Ascending aorta (tissue), 2 donors: ENCODE data around the gene CRYGN. TPM values are rescaled to one million over a fixed set of nuclear protein-coding genes. Genes with fewer than 3 reads are reported as not detected.

Experiments
- DNase-seq, 2 donors: peaks; one replicate each; pipeline ENCODE4 v3.0.0-alpha.2; 2019; ENCODE audit warnings: low spot score in 2 of 2
- H3K27ac ChIP-seq, 2 donors: fragments of 200-600 bp; sonication (generic); one replicate each; pipeline ENCODE4 v1.5.1; 2016 to 2017; ENCODE audit warnings: mild to moderate bottlenecking in 1 of 2
- H3K27me3 ChIP-seq: fragments of 200-600 bp; sonication (generic); one replicate; pipeline ENCODE4 v1.5.1; 2017
- H3K36me3 ChIP-seq, 2 donors: fragments of 200-600 bp; sonication (generic); one replicate each; pipeline ENCODE4 v1.5.1; 2016
- H3K4me1 ChIP-seq, 2 donors: fragments of 200-600 bp; sonication (generic); one replicate each; pipeline ENCODE4 v1.5.1; 2016 to 2017; ENCODE audit warnings: mild to moderate bottlenecking in 1 of 2
- H3K4me3 ChIP-seq, 2 donors: fragments of 200-600 bp; sonication (generic); one replicate each; pipeline ENCODE4 v1.5.1; 2016 to 2017; ENCODE audit warnings: mild to moderate bottlenecking in 1 of 2
- H3K9me3 ChIP-seq, 2 donors: fragments of 200-600 bp; sonication (generic); one replicate each; pipeline ENCODE4 v1.5.1; 2016
- CTCF ChIP-seq, 3 experiments: fragments of 200-600 bp in 2 of 3; fragments of 450-650 bp in 1 of 3; sonication (generic) in 2 of 3; IDR thresholded peaks; one replicate each; pipeline ENCODE4 v1.5.1; 2016 to 2019; ENCODE audit warnings: antibody characterized with exemption in 3 of 3, mild to moderate bottlenecking in 1 of 3, moderate library complexity in 1 of 3
- intact Hi-C: fragments of 100-400 bp; cut with DNase I; formaldehyde crosslinking; loops from one replicate; pipeline ENCODE4 v1.15.1; 2023
- total RNA-seq: library from RNA; depleted of rRNA; stranded (reverse); fragments of >200 nt; gene quantifications from one replicate; pipeline ENCODE4 v1.1.0, GENCODE V29; 2016

The CRYGN gene
- total RNA-seq, 1 donor from 2014 or later, result not detected

- Histone ChIP-seq H3K9me3 (no peaks in the 10 kb centered on the region), H3K27ac (peak overlapping the region in 1 of 2 donors; percentile 3), H3K4me3 (peak overlapping the region; percentile 39 to 65), H3K36me3 (peaks cover 11 to 22% of the 10 kb centered on the region in 2 donors), H3K27me3 (no peaks in the 10 kb centered on the region), H3K4me1 (peaks cover 0 to 14% of the 10 kb centered on the region in 2 donors)
- intact Hi-C loops, result no loop called here
- TF ChIP-seq CTCF (IDR thresholded peaks at IDR 0.05), result no peak
- no peak for DNase-seq
Measured at GRCh38 chr7:151381348-151382078, 58.4 kb downstream of the CRYGN start.

DNA sequence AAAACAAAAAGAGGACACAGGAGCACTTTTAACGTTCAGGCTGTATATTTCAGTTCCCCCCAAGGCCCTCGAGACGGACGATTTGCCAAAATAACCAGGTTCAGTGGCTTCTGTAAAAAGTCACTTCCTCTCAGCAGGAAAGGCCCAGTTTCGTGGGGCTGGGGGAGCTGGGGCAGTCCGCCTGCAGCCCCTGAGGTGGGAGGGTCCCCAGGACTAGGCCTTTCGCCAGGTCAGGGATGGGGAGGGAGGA is 58.9 kb downstream of the CRYGN start:
- H3K36me3 ChIP-seq, result peaks cover 16 to 27% of the 10 kb centered on the region in 2 donors
- no peak for DNase-seq
- H3K4me3 ChIP-seq, result peak overlapping the region; percentile 39 to 65
- peak overlapping the region in 1 of 2 donors; percentile 3 for H3K27ac ChIP-seq
- intact Hi-C loops, result no loop called here
- H3K9me3 ChIP-seq, result no peaks in the 10 kb centered on the region
- no peaks in the 10 kb centered on the region for H3K27me3 ChIP-seq
- H3K4me1 ChIP-seq, result peaks cover 0 to 10% of the 10 kb centered on the region in 2 donors
- no peak for TF ChIP-seq CTCF (IDR thresholded peaks at IDR 0.05)

GRCh38 chr7:151380199-151381097 is 59.5 kb downstream of the CRYGN start:
- H3K27me3 ChIP-seq, result no peaks in the 10 kb centered on the region
- no peak overlapping the region for H3K4me3 ChIP-seq
- H3K4me1 ChIP-seq, result peaks cover 0 to 6% of the 10 kb centered on the region in 2 donors
- no peak for DNase-seq
- intact Hi-C loops, result no loop called here
- no peak overlapping the region for H3K27ac ChIP-seq
- H3K36me3 ChIP-seq, result peaks cover 22 to 33% of the 10 kb centered on the region in 2 donors
- no peak for TF ChIP-seq CTCF (IDR thresholded peaks at IDR 0.05)
- no peaks in the 10 kb centered on the region for H3K9me3 ChIP-seq

DNA sequence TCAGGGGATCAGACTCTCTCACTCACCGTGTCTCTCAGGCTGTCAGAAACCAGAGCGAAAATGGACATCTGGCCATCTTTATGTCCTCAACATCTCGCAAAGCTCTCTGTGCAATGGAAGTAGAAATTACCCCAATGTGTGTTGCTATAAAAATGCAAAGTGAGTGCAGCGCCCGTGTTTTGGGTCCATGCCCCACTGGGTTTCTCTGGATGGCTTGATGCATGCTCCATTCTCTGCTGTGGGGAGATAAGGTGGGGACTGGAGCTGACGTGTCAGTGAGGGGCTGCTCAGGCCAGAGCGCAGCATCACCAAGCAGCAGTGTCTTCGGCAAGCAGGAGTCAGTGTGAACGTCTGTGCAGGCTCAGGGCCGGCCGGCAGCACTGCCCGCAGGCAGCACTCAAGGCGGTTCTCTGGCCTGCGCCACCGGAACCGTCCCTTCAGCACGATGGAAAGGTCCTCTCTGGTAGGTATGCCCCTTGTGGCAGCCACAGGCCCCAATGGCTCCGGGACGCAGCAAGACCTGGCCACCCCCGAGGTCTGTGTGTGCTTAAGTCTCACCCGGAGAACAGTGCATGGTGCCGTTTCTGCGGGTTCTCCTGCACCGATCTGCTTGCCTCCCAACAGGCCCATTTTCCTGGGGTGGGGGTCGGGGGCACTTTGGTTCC is 60.3 kb downstream of the CRYGN start:
- TF ChIP-seq CTCF (IDR thresholded peaks at IDR 0.05), result no peak
- DNase-seq, result no peak
- H3K9me3 ChIP-seq, result no peaks in the 10 kb centered on the region
- intact Hi-C loops, result no loop called here
- no peak overlapping the region for H3K4me3 ChIP-seq
- no peak overlapping the region for H3K27ac ChIP-seq
- H3K36me3 ChIP-seq, result peaks cover 28 to 38% of the 10 kb centered on the region in 2 donors
- H3K4me1 ChIP-seq, result peaks cover 0 to 3% of the 10 kb centered on the region in 2 donors
- H3K27me3 ChIP-seq, result no peaks in the 10 kb centered on the region

DNA sequence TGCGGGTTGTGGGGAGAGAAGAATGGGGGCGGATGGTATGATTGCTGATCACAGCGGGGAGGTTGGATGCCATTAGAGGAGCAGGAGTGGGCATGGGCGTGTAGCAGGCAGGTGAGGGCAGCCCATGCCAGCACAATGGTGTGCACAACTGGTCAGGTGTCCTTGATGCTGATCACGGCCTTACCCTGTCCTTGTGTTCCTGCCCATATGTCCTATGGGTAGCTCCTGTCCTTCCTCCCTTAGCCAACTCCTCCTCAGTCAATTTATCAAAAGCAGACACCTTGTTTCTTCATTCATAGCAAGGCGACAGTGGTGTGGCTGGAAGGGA is 60.8 kb downstream of the CRYGN start:
- H3K27ac ChIP-seq, result no peak overlapping the region
- no peak for TF ChIP-seq CTCF (IDR thresholded peaks at IDR 0.05)
- H3K4me1 ChIP-seq, result peaks cover 0 to 3% of the 10 kb centered on the region in 2 donors
- intact Hi-C loops, result no loop called here
- H3K9me3 ChIP-seq, result no peaks in the 10 kb centered on the region
- H3K36me3 ChIP-seq, result peaks cover 31 to 44% of the 10 kb centered on the region in 2 donors
- H3K27me3 ChIP-seq, result no peaks in the 10 kb centered on the region
- no peak for DNase-seq
- H3K4me3 ChIP-seq, result no peak overlapping the region

Other genes with a start within 250 kb of the CRYGN start
- gene H2BK1, start 229.7 kb downstream of the CRYGN start, total RNA-seq, result not detected
- gene ABCF2, start 212.9 kb downstream of the CRYGN start, total RNA-seq, result 85.3 TPM
- 40.3 TPM for gene CHPF2, start 207.7 kb downstream of the CRYGN start, total RNA-seq
- gene SMARCD3, start 191.4 kb downstream of the CRYGN start, total RNA-seq, result 105 TPM
- 28.2 TPM for gene NUB1, start 98.3 kb downstream of the CRYGN start, total RNA-seq
- gene WDR86, start 30.1 kb downstream of the CRYGN start, total RNA-seq, result 4.0 TPM
- gene RHEB, start 79.8 kb upstream of the CRYGN start, total RNA-seq, result 68.6 TPM